DLD1 (cell line): ENCODE results near the gene INHBE.

Source experiments
- in situ Hi-C: cut with HindIII; loops from 2 replicates; pipeline ENCODE4 v1.10.0; 2017; ENCODE audit warnings: low sequenced_read_pairs

Gene INHBE

DNA sequence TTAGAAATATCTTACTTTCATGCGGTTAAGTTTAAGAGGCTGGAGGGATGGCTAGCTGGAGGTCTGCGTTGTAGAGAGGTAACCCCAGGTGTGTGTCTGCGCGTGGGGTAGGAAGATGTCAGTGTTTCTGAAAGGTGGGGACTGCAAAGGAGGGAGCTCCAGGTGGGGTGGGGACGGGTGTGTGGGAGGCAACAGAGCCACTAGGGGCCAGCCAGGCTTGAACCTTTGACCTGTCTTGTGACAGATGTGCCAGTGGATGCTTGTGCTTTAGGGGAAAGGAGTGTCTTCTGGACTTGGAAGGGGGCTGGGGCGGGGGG is 5.3 kb downstream of the INHBE start:
- in situ Hi-C loops, result no loop called here

DNA sequence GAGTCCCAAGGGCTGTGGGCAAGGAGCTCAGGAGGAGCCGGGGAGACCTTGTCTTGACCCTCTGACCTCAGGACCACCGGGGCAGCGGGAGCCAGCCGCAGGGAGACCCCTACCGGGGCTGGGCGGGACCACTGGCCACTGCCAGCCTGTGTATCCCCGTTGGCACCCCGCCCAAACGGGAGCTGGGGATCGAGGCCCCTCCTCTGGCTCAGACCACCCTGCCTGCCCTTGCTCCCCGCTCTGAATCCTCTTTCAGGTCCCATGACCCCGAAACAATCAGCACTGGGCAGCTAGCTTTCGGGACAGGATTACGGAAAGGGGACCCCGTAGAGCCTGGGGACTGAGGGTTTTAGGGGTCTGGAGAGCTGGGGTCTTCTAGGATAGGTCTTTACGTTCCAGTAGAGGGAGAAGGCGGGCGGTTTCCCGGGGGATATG is 5.8 kb downstream of the INHBE start:
- in situ Hi-C loops, result no loop called here

- in situ Hi-C loops, result no loop called here
These were observed 6.3 kb downstream of the INHBE start for GRCh38 chr12:57461276-57461916.

- in situ Hi-C loops, result no loop called here
These were observed 6.8 kb downstream of the INHBE start for GRCh38 chr12:57461917-57462250.

- in situ Hi-C loops, result no loop called here
These were observed 7.3 kb downstream of the INHBE start for GRCh38 chr12:57462251-57462911.

DNA sequence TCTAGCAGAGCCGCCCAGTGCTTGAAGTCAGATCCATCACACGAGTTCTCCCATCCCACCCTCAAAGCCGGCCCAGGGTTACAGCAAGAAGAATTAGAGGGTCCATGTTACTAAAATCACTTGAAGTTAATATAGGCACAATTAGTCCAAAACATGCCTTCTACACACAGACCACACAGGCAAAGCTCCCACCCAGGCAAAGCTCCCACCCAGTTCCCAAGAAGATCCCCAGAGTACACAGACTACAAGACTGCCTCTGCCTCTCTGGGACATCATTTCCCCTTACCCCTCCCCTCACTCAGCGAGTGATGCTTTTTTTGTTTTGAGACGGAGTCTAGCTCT is 7.8 kb downstream of the INHBE start:
- in situ Hi-C loops, result no loop called here

GRCh38 chr12:57464569-57464968 is 9.5 kb downstream of the INHBE start:
- in situ Hi-C loops, result no loop called here

DNA sequence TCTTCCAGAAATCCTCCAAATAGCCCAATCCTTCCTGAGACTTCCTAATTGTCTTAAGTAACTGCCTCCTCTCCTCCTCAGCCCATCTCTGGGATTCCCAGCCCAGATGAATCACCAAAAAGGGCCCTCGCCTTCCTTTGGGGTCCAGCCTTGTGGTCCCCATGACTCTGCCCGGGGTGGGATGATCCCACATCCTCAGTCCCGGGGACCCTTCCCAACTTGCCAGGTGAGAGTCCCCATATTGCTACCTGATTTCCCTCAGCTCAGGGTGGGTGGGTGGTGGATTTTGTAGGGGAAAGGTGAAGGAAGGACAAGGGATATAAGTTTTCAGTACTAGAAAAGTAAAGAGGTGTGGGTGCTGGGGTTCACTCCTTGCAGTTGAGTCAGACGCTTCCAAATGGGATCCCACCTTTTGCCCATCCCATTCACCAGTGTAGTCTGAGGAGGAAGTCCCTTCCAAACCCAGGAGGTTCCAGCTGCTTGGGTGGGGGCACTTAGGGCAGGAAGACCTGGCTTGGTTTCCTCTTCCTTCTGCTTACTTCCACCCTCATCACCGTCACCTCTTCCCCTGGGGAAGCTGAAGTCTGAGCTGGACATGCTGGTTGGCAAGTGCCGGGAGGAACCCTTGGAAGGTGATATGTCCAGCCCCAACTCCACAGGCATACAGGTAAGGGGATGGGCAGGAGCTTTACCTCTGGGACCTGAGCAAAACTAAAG is 10.1 kb downstream of the INHBE start:
- in situ Hi-C loops, result no loop called here

DNA sequence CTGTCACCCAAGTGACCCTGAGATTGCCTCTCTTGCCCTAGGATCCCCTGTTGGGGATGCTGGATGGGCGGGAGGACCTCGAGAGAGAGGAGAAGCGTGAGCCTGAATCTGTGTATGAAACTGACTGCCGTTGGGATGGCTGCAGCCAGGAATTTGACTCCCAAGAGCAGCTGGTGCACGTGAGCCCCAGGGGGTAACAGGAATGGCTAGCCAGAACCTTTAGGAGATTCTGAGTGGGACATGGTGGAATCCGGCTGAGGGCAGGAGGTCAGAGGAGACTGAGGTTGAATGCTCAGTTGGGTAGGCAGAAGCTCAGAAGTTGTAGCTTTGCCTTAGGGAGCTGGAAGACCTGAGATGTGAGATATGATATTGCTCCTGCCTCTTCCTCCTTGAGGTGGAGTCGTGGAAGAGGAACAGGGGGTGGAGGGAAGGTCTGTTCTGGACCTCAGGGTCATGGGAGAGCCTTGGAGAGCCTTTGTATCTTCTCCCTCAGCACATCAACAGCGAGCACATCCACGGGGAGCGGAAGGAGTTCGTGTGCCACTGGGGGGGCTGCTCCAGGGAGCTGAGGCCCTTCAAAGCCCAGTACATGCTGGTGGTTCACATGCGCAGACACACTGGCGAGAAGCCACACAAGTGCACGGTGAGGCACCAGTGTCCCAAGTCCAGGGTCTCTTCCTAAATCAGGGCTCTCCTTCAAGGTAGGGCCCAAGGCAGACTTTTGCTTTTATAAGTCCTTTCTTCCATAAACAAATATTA is 10.8 kb downstream of the INHBE start:
- in situ Hi-C loops, result no loop called here

- in situ Hi-C loops, result no loop called here
These were observed 12.2 kb downstream of the INHBE start for GRCh38 chr12:57467212-57467874.

GRCh38 chr12:57467915-57468314 is 12.8 kb downstream of the INHBE start:
- in situ Hi-C loops, result no loop called here

- in situ Hi-C loops, result no loop called here
These were observed 14.4 kb downstream of the INHBE start for GRCh38 chr12:57469296-57470164.

DNA sequence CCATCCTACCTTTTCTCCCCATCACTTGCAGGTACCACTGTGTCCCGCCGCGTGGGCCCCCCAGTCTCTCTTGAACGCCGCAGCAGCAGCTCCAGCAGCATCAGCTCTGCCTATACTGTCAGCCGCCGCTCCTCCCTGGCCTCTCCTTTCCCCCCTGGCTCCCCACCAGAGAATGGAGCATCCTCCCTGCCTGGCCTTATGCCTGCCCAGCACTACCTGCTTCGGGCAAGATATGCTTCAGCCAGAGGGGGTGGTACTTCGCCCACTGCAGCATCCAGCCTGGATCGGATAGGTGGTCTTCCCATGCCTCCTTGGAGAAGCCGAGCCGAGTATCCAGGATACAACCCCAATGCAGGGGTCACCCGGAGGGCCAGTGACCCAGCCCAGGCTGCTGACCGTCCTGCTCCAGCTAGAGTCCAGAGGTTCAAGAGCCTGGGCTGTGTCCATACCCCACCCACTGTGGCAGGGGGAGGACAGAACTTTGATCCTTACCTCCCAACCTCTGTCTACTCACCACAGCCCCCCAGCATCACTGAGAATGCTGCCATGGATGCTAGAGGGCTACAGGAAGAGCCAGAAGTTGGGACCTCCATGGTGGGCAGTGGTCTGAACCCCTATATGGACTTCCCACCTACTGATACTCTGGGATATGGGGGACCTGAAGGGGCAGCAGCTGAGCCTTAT is 15.3 kb downstream of the INHBE start:
- in situ Hi-C loops, result no loop called here

GRCh38 chr12:57470970-57471656 is 16.0 kb downstream of the INHBE start:
- in situ Hi-C loops, result no loop called here

DNA sequence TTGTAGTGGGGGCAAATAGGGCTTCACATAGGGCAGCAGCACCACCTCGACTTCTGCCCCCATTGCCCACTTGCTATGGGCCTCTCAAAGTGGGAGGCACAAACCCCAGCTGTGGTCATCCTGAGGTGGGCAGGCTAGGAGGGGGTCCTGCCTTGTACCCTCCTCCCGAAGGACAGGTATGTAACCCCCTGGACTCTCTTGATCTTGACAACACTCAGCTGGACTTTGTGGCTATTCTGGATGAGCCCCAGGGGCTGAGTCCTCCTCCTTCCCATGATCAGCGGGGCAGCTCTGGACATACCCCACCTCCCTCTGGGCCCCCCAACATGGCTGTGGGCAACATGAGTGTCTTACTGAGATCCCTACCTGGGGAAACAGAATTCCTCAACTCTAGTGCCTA is 16.6 kb downstream of the INHBE start:
- in situ Hi-C loops, result no loop called here

- in situ Hi-C loops, result no loop called here
These were observed 17.3 kb downstream of the INHBE start for GRCh38 chr12:57472391-57472790.

- in situ Hi-C loops, result no loop called here
These were observed 18.3 kb downstream of the INHBE start for GRCh38 chr12:57473392-57473791.

DNA sequence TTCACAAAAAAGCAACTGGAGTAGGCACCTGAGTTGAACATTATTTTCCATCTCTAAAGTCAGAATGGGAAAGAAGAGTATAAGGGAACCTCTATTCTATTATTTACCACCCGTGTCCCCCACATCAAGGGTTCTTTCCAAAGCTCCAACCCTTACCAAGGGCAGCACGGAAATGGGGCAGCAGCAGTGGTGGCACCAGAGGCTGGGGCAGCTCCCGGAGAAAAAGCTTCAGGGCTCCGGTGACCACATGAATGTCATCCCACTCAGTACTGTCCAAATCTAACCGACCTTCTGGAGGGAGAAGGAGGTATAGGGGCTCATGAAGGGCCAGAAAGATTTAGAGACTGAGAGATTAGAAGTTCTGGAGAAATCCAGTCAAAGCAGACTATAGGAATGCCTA is 18.8 kb downstream of the INHBE start:
- in situ Hi-C loops, result no loop called here

GRCh38 chr12:57474430-57474829 is 19.3 kb downstream of the INHBE start:
- in situ Hi-C loops, result no loop called here
